ENCODE data around the gene F10.
A peak's percentile ranks its signal among the peaks of the same experiment; 100 is the strongest.
"Not testable (repeated sequence)": the region's sequence is repeated elsewhere in the genome, so short reads cannot be mapped to it uniquely, and the experiment has no call there.

The F10 gene

DNA sequence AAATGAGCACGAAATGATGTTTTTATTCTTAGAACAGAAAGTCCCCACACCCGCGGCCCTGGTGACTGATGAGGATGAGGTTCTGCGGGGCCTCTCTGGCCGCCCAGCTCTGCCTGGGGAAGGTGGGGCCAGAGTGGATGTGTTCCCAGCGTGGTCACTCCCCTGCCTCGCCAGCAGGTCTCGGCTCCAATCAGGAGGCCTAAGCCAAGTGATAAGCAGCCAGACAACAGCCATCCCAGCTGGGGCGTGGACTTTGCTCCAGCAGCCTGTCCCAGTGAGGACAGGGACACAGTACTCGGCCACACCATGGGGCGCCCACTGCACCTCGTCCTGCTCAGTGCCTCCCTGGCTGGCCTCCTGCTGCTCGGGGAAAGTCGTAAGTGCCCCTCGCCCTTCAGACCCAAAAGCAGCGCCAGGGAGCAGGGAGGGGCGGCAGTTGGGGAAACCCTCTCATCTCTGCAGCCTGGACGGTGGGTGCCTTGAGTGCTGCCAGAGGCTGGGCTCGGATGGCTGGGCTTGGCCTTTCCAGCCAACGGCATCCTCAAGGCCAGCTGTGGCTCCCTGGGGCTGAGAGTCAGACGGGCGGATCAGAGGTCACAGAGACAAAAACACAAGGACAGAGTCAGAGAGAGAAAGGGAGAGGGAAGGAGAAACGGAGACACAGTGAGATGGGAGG is at the start of gene F10:
Gene F10 (plus strand): TSS at position 250 of the 676 bp plus-strand sequence. CDS start 57 bp downstream, at position 307.
- DNase-seq = peak; percentile 11

DNA sequence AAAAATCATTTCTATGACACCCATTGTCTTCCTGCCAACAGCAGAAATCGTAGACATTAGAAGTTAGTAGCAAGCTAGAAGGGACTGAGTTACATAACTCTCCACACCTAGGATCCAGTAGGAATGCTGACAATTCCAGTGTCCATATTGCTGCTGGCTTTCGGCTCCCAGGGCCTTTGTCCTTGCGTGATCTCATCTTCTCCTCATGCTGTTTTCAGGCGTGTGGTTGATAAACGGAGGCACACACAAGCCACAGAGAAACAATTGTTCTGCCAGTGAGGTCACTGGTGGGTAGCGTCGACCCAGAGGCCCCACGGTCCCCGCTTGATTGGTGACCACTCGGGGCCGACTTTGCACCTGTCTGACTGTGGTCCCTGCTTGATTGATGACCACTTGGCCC is 48.7 kb upstream of the F10 start:
- DNase-seq = no peak

DNA sequence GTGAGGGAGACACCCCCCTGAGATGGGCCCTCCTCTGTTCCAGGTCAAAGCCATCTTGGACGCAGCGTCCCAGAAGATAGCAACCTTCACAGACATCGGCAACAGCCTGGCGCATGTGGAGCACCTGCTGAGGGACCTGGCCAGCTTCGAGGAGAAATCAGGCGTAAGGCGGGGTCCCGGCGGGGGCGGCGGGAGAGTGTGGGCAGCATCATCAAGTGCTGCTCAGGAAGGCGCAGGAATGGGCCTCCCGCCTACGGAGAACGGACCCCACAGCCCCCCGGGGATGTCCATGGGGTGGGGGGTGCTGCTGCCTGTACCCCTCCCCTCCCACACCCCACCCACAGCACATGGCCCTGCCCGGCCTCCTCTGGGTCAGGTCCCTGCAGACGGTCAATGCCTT is 48.2 kb upstream of the F10 start:
- no peak for DNase-seq

DNA sequence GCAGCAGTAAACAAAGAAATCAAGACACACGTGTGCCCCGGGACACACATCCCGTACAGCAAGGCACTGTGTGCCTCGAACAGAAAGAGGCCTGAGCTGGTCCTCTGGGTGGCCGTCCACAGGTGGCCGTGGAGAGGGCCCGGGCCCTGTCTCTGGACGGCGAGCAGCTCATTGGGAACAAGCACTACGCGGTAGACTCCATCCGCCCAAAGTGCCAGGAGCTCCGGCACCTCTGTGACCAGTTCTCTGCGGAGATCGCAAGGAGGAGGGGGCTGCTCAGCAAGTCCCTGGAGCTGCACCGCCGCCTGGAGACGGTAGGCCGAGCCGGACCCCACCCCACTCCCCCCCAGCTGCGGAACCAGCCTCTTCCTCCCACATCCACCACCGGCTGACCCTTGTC is 47.7 kb upstream of the F10 start:
- DNase-seq = no peak

DNA sequence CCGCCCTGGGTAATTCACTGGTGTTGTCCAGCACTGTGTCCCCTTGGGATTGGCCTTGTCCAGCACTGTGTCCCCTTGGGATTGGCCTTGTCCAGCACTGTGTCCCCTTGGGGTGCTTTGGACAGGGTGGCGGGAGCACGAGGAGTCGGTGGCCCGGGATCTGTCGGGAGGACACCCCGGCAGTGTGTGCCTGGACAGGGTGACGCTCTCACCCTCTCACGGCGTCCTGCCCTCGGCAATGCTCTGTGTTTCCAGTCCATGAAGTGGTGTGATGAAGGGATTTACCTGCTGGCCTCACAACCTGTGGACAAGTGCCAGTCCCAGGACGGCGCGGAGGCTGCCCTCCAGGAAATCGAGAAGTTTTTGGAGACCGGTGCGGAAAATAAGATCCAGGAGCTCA is 46.9 kb upstream of the F10 start:
- DNase-seq = no peak

DNA sequence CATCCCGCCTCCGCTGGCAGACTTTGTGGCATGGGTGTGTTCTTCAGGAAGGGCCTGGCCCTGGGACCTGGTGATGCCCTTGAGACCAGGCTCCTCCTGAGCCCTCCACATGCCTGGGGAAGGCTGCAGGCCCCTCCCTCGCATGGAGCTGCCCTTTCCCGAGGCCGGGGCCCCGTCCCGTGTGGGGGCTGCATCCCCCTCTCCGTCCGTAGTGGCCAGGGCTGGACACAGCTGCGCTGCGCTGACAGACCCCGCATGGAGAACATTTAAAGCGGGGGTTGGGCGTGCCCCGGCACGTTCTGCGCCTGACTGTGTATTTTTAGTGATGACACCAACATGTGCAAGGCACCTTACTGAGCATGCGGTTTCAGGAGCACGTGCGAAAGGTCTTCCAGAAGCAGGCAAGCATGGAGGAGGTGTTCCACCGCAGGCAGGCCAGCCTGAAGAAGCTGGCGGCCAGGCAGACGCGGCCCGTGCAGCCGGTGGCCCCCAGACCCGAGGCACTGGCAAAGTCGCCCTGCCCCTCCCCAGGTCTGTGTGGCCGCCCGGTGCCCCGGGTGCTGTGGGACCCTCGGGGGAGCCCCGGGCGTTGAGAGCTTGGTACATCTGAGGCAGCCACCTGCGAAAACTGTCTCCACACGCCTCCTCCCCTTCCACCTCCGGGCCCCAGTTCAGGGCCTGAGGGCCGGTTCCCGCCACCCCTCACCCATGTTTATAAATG is 45.8 kb upstream of the F10 start:
- no peak for DNase-seq

DNA sequence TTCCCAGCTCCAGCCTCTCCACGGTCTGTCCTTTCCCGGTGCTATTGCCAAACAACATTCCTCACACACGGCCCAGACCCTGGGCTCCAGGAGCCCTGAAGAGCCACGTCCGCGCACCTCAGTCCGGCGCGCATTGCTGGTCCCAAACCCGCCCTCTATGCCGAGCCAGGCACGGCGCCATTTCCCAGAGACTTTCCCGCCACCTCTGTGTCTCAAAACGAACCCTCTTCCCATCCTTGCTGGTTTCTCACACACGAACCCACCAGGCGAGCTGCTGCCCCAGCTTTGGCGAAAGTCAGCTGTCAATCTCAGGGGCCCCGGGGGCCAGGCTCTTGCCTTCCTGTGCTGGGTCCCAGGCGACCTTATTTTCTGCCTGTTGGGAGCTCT is 45.0 kb upstream of the F10 start:
- DNase-seq = no peak

DNA sequence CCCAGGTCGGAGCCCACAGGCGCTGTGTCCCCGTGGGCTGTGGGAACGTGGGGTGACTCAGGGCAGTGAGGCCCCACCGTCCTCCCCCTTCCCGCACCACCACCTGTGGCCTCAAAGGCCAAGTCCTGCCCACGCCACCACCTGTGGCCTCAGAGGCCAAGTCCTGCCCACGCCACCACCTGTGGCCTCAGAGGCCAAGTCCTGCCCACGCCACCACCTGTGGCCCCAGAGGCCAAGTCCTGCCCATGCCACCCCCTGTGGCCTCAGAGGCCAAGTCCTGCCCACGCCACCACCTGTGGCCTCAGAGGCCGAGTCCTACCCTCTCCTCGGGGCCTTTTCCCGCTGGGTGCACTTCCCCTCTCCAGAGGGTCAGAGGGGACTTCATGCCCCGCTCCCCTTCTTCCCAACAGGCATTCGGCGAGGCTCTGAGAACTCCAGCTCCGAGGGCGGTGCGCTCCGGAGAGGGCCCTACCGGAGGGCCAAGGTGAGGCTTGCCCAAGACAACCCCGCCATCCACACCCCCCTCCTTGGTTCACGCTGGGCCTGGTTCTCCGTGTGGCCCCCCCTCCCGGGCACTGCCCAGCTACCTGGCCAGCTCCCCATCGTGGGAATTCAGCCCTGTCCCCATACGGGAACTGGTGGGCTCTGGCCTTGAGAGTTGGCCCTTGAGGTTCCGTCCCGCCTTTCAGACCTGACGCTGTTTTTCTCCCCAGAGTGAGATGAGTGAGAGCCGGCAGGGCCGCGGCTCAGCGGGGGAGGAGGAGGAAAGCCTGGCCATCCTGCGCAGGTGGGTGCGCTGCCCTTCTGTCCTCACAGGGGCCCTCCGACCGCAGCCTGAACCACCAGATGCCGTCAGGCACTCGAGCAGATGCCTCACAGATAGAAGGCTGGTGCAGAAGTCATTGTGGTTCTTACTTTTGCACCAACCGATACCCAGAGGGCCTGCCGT is 44.4 kb upstream of the F10 start:
- DNase-seq = no peak

DNA sequence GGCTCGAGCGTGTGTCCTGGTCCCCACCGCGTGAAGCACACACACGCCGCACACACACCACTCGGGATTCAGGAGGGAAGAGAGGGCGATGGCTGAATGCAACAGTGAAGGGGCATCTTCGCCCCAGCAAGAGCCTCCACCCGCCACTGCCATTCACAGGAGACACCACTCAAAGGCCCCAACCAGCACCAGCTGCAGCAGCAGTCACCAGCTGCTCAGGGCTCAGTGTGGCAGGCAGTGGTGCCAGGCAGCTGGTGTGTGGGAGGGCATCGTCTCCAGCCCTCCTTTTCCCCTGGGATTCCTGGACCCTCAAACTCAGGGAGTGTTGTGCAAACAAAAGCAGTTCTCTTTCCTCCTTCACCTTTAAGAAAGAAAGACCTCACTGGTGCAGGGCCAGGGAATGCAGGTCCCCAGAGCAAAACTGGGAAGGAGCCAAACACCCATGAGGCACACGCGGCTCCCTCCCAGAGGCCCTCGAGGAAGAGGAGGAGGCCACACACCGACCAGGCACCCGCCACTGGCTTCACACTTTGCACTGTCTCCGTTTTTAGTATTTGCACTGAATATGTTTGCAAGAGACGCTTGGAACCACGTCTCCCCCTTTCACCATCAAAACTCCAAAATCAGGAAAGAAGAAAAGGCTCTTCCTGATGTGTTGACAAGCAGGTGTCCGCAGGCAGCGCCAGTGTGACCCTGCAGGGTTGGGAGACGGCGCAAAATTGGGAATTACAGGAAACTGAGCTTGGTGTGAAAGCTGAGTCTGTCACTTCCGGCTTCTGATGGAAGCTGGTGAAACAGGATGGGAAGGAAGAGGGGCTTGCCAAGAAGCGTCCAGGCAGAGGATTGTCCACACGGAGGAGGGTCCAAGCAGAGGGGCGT is 43.5 kb upstream of the F10 start:
- no peak for DNase-seq

DNA sequence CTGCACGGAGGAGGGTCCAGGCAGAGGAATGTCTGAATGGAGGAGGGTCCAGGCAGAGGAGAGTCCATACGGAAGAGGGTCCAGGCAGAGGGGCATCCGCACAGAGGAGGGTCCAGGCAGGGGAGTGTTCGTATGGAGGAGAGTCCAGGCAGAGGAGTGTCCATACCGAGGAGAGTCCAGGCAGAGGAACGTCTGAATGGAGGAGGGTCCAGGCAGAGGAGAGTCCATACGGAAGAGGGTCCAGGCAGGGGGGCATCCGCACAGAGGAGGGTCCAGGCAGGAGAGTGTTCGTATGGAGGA is 42.9 kb upstream of the F10 start:
- not testable (repeated sequence) for DNase-seq

DNA sequence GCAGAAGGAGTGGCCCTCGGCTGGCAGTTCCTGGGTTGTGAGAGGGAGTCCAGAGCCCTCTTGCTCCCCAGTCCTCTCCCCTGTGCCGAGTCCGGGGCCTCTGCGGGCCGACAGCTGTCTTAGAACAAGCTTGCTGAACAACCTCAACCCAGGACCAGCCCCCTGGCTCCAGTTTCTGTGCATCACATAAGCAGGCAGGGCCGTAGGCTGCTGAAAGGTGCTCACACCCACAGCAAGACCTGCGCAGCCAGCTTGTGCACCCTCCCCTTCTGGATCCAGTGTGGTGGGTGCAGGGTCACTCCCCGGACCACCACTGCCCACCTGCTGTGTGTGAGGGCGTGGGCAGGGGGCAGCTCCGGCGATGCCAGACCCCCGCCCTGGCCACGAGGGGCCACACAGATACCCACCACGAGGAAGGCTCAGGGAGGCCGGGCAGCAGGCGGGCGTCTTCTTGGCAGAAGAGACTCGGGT is 42.2 kb upstream of the F10 start:
- no peak for DNase-seq

DNA sequence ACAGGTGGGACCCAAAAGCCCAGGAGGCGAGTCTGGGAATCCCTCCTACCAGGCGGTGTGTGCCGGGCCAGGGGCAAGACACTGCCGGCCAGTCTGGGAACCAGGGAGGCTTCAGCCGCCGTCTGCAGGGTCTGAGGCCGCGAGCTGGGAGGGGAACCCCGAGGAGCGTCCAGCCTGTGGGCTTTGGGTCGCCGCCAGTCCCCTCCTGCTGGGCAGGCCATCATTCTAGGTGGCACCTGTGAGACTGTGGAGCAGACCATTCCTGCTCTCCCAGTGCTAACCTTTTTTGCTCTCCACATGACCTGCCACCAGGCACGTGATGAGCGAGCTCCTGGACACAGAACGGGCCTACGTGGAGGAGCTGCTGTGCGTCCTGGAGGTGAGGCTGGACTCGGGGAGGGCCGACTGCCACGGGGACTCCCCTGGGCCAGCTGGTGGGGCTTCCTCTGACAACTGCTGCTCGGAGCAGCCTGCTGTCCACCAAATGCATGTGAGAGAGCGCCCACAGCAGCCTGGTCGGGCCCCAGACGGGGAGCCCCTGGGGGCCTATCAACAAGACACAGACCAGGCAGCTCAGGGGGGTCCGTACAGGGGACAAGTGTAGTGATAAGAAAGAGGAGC is 41.6 kb upstream of the F10 start:
- no peak for DNase-seq

DNA sequence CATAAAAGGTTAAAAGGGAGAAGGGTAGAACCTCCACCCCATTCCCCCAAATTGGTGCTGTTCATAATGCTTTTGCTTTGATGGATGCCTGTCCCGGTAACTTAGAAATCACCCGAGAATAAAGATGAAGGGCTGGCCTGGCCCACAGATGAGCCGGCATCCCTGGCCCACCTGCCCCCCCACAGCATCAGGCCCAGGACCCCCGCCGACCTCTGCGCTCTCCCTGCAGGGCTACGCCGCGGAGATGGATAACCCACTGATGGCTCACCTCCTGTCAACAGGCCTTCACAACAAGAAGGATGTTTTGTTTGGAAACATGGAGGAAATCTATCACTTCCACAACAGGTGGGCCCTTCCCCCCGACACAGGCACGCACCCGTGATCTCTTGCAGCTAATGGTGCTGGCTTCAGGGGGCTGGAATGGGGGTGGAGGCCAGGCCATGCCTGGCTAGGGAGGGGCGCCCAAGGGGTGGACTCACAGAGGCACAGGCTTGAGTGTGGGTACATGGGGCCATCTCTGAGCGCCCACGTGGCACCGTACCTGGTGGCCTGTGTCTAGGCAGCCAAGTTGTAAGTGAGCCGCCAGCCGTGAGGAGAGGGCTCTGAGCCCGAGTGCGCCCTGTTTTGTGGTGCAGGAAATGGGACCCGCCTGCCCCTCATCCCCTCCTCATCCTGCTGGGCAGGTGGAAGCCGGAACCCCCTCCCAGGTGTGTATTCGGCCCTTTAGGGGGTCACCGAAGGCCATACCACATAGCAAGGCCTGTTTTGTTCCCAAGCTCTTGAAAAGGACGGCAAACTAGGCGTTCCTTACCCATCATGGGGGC is 40.2 kb upstream of the F10 start:
- no peak for DNase-seq

DNA sequence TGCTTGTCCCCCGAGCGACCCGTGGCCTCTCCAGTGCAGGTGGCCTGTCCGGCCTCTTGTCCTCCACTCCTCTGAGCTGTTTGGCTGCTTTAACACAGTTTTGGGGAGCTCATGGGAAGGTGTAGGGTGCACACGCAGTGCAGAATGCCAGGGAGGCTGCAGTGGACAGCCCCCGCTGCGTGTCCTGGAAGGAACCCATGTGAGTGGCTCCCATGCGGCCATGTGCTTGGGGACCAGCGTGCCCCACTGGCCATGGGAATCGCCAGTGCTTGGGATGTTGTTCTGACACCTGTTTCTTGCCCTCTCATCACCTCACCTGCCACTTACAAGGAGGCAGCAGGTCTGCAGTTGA is 39.6 kb upstream of the F10 start:
- no peak for DNase-seq

DNA sequence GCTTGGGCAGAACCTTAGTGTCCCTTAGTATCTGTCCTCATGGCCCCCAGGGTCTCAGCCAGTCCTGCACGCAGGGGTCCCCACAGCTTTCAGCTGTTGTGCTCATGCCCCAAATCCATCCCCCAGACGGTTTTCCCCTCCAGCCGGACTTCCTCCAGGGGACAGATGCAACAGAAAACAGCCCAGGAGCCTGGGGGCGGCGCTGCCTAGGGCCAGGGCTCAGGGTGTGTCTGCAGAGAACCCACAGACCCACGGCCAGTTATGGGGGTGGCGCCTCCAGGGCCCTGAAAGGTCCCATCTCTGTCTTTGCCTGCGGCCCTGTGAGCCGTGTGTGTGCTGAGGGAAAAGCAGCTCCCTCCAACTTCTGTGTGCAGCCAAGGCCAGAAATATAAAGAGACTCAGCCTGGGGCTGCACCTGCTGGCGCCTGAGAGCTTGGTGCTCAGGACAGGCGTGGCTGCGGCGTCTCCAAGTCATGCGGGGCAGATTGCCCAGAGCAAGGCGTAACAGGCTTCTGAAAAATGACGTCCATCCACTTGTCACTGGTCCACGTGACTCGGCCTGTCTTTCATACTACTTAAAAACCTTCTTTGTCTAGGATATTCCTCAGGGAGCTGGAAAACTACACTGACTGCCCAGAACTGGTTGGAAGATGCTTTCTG is 39.1 kb upstream of the F10 start:
- no peak for DNase-seq

DNA sequence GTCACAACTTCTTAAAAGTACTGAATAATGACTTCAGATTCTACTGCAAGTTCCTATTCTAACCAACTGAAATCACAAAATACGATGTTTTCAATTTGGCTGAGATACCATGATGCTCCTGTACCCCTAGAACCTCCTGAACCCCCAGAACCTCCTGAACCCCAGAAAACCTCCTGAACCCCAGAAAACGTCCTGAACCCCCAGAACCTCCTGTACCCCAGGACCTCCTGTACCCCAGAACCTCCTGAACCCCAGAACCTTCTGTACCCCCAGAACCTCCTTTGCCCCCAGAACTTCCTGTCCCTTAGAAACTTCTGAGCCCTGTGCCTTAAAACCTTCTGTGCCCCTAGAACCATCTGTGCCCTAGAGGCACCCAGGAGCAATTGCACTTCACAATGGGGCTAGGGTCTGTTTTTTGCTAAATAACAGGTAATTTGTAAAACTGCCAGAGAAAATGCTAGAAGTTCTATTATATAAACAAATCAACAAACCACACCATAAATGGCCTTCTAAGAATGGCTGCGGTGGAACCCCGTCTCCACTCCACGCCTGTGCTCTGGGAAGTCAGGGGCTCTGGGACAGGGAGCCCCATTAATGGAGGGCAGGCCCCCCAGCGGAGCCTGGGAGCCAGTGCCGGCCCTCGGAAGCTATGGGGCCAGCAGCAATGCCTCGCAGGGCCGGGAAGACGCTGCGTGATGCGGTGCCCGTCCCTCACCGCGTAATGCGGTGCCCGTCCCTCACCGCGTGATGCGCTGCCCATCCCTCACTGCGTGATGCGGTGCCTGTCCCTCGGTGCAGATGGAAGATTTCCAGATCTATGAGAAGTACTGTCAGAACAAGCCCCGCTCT is 38.3 kb upstream of the F10 start:
- DNase-seq = no peak

DNA sequence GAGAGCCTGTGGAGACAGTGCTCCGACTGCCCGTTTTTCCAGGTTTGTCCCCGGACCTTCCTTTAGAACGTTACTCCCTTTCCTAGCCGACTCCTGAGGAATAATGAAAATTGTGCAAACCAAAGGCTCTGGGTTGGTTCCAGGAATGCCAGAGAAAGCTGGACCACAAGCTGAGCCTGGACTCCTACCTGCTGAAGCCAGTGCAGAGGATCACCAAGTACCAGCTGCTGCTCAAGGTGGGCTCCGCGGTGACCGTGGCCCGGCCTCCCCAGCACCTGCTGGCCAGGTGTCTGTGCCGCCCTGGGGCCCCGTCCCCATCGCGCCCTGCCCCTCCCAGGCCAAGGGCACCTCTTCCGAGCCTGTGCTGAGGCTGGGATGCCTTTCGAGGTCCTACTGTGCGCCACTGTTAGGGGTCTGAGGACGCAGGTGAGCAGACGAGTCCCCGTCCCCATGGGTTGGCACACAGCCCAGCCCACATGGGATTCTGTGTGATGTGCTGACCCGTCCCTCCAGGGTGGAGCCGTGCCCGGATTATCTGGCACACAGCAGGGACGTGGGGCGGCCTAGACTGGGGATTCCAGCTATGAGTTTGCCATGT is 37.6 kb upstream of the F10 start:
- no peak for DNase-seq

DNA sequence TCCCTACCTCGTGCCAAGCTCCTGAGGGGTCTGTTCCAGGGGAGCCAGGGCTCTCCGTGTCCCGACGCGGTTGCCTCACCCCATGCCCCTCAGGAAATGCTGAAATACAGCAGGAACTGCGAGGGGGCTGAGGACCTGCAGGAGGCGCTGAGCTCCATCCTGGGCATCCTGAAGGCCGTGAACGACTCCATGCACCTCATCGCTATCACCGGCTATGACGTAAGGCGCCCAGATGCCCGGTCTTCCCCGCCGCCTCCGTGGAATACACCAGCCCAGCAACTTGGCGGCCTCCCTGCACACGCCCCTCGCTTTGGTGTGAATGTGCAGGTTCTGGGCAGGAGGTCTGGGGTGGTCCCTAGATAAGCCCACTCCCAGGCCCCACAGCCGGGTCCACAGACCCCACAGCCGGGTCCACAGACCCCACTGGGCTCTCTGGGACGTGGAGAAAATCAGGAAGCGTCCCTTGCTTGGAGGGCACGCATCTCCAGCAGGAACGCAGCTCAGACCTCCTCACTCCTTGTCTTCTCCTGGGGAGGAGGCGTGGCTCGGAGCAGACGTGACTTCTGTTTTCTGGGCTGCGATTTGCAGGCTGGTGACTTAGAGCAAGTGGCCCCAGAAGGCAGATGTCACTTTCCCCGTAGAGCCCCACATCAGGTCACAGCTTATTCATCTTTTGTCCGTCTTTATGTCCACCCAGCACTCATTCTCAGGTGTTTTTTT is 36.4 kb upstream of the F10 start:
- DNase-seq = no peak
